Activated effector memory CD4-positive, alpha-beta T cell treated with anti-CD3 and anti-CD28 coated beads, Interleukin-2, amount 50 U/mL, for 16 hours (primary cell): ENCODE data around the gene VAV3.

Experiments used
- DNase-seq: peaks from one replicate; pipeline ENCODE4 v3.0.0-alpha.2; 2020

VAV3 gene

GRCh38 chr1:107557095-107557494, 407.9 kb downstream of the VAV3 start:
- no peak for DNase-seq

- DNase-seq = no peak
Measured at GRCh38 chr1:107555578-107555977, 409.4 kb downstream of the VAV3 start.

GRCh38 chr1:107552781-107553180, 412.2 kb downstream of the VAV3 start:
- no peak for DNase-seq

- DNase-seq = no peak
Measured at GRCh38 chr1:107551456-107551855, 413.5 kb downstream of the VAV3 start.

GRCh38 chr1:107550358-107550757, 414.6 kb downstream of the VAV3 start:
- DNase-seq = no peak

- DNase-seq = no peak
Measured at GRCh38 chr1:107549152-107549810, 415.7 kb downstream of the VAV3 start.

GRCh38 chr1:107548276-107548675, 416.7 kb downstream of the VAV3 start:
- no peak for DNase-seq

GRCh38 chr1:107547363-107548155, 417.4 kb downstream of the VAV3 start:
- no peak for DNase-seq

- no peak for DNase-seq
Measured at GRCh38 chr1:107546576-107546975, 418.4 kb downstream of the VAV3 start.

GRCh38 chr1:107545879-107546278, 419.1 kb downstream of the VAV3 start:
- DNase-seq = no peak

GRCh38 chr1:107545056-107545577, 419.9 kb downstream of the VAV3 start:
- no peak for DNase-seq

GRCh38 chr1:107544285-107544684, 420.7 kb downstream of the VAV3 start:
- no peak for DNase-seq

- DNase-seq = no peak
Measured at GRCh38 chr1:107541412-107541811, 423.6 kb downstream of the VAV3 start.

GRCh38 chr1:107538502-107538901, 426.5 kb downstream of the VAV3 start:
- no peak for DNase-seq

- no peak for DNase-seq
Measured at GRCh38 chr1:107536266-107536665, 428.7 kb downstream of the VAV3 start.

- no peak for DNase-seq
Measured at GRCh38 chr1:107535091-107535490, 429.9 kb downstream of the VAV3 start.

- DNase-seq = no peak
Measured at GRCh38 chr1:107534632-107535031, 430.3 kb downstream of the VAV3 start.

GRCh38 chr1:107533436-107533835, 431.5 kb downstream of the VAV3 start:
- no peak for DNase-seq

- no peak for DNase-seq
Measured at GRCh38 chr1:107532318-107532717, 432.7 kb downstream of the VAV3 start.

GRCh38 chr1:107531065-107531908, 433.7 kb downstream of the VAV3 start:
- DNase-seq = no peak

- no peak for DNase-seq
Measured at GRCh38 chr1:107530543-107530942, 434.4 kb downstream of the VAV3 start.

GRCh38 chr1:107529511-107530149, 435.4 kb downstream of the VAV3 start:
- no peak for DNase-seq
